Stimulated activated CD8-positive, alpha-beta memory T cell treated with anti-CD3 and anti-CD28 coated beads, Interleukin-15, amount 100 ng/mL, for 1 hour (primary cell): ENCODE results near the gene SLPI.
A peak's percentile ranks its signal among the peaks of the same experiment; 100 is the strongest.

Experiments used
- DNase-seq: peaks from one replicate; pipeline ENCODE4 v3.0.0-alpha.2; 2020; ENCODE audit warnings: low read depth

The SLPI gene, protein sequence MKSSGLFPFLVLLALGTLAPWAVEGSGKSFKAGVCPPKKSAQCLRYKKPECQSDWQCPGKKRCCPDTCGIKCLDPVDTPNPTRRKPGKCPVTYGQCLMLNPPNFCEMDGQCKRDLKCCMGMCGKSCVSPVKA

DNA sequence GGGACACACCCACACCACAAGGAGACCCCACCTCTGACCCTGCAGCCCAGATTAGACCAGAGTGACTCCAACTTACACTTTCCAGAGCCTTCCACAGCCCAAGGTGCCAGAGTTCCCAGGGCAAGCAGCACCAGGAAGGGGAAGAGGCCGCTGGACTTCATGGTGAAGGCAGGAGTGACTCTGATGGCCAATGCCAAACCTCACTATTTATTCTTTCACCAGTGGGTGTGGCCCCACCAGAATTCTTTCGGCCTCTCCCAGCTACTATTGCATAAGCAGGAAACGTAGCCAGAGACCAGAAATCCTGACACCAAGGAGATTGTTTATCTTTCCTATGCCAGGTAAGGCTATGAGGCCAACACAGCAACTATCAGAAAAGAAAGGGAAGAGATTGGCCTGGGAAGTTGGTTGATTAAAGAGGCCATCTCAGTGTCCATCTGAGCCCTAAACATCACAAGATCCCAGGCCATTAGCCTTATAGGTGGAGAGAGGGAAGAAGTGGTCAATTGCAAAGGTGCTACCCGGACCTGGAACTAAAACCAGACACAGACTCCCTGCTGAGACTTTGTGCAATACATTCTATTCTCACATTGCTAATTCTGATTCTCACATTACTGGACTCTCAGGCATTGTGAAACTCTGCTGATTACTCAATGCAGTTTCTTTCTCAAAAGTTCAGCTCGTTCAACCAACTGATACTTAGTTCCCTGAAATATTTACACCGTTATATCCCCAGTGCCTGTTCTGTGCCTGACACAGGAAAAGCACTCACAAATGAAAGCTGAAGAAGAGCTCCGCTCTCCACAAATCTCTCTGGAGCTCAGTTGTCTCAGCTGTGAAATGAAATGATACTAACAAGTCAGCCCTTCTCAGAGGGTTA is at the start of gene SLPI:
Gene SLPI, minus strand, starts transcription at position 182 of the 880 bp plus-strand sequence. Its CDS starts 21 bp downstream, at position 161.
- DNase-seq, result no peak

DNA sequence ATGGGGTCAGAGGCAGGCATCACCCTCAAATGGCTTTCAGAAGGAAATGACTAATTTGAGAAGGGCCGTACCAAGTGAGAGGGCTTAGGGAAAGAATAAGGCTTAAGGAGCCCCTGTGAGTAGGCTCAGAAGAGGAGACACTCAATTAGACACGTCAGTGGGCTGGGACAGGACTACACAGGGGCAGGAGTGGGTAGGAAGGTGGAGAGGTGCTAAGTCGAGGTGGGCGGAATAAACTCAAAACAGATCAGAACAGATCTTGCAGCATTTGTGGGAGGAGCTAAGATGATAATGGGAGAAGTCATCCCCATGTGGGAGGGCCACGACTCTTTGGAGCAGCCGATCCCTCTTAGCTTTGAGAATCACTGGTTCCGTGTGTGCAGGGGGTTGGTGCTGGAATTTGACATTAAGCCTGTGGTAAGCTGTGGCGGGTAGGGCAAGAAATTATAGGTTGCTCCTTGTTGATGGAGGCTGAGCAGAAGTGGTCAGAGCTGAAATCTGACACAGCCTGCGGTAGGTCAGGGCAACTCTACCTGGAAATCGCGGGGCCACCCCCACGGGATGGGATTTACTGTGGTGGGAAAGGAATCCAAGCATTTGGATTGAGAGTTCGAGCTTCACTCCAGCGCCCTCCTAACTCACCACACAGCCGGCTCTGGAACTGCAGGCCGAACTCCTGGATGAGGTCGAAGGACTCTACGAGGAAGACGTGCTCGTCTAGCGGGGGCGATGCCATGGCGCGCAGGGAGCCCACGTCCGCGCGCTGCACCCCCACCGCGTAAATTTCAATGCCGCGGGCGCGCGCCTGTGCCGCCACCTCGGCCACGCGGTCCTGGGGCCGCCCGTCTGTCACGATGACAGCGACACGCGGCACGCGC is 49.5 kb upstream of the SLPI start:
- no peak for DNase-seq

DNA sequence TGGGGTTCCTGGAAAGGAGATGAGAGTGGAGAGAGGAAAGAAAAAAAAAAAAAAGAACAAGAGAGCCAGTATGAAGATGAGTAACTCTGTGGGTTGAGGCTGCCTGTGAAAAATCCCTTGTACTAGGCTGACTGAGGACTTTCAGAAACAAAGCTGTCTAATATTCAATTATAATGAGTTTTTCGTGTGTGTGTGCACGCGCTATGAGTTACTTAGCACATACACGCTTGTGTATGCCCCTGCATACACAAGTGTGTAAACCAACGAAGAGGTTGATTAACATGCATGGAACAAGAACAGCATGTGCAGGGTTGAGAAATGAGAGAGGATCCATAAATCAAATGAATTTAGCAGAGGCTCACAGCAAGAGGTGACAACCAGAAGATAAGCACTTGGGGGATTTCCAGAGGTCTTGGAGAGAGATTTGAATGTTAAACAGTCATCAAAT is 47.5 kb upstream of the SLPI start:
- DNase-seq, result no peak

DNA sequence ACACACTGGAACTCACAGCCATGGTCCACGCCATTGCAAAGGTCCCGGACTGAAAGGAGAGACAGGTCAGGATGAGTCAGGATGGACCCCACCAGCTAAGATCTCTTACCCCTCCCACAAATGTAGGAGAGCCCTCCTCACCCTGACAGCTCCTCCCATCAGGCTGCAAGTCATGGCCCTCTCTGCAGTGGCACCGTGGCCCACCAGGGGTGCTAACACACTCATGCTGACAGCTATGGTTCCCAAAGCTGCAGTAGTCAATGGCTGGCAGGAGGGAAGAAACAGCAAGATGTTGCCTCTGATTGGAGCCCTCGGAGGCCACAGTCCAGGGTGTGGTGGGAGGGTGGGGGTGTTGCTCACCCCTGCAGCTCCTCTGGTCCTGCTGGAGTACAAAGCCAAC is 46.6 kb upstream of the SLPI start:
- DNase-seq, result no peak

DNA sequence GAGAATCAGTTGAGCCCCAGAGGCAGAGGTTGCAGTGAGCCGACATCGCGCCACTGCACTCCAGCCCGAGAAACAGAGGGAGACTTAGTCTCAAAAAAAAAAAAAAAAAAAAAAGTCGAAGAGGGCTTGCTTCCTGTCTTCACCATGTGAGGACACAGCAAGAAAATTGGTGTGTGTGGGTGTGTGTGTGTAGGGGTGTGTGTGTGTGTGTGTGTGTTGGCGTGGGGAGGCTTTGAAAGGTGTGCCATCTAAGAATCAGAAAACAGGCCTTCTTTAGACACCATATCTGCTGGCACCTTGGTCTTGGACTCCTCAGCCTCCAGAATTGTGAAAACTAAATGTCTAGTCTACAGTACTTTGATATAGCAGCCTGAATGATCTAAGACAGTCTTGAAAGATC is 45.4 kb upstream of the SLPI start:
- no peak for DNase-seq

DNA sequence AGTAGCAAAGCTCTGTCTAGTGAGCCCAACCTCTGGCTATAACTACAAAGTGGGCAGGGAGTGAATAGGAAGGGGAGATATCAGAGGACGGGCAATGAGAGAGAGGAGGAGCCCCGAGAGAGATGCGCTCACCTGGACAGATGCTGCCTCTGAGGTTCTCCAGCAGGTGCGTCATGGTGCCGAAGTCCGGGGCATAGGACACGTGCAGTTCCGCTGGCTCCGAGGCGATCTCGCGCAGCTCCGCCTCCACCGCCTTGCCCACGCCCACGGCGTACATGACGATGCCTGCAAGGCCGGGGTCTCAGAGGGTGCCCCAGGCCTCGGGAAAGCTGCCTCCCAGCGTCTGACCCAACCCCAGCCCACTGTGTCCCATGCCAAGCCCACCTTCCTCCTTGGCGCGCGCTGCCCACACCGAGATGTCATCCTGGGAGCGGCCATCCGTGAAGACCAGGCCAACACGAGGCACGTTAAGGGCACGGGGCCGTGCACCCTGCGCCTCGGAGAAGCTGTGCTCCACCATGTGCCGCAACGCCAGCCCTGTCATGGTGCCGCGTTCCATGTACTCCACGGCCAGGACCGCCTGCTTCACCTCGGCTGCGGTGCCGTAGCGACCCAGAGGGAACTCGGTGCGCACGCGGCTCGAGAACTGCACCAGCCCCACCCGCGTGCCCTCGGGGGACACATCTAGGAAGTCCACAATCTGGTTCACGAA is 43.6 kb upstream of the SLPI start:
- no peak for DNase-seq

DNA sequence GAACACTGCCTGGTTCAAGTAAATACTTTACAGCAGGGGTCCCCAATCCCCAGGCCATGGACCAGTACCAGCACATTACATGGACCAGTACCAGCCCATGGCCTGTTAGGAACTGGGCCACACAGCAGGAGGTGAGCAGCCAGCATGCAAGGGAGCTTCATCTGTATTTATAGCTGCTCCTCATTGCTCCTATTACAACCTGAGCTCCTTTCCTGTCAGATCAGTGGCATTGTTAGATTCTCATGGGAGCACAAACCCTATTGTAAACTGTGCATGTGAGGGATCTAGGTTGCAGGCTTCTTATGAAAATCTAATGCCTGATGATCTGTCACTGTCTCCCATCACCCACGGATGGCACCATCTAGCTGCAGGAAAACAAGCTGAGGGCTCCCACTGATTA is 40.3 kb upstream of the SLPI start:
- no peak for DNase-seq

DNA sequence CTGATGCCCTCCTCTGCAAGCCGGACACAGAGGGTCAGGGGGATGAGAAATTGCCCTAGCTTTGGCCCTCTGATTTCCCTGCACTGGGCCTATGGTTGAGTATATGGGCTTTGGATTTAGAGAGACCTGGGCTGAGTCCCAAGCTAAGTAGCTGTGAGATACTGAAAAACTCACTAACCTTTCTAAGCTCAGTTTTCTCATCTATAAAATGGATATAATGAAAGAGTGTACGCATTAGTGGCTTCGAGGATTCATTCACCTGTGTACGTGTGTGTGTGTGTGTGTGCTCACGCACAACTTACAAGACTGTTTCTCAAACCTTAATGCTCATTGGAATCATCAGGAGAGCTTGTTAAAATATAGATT is 39.6 kb upstream of the SLPI start:
- DNase-seq, result no peak

DNA sequence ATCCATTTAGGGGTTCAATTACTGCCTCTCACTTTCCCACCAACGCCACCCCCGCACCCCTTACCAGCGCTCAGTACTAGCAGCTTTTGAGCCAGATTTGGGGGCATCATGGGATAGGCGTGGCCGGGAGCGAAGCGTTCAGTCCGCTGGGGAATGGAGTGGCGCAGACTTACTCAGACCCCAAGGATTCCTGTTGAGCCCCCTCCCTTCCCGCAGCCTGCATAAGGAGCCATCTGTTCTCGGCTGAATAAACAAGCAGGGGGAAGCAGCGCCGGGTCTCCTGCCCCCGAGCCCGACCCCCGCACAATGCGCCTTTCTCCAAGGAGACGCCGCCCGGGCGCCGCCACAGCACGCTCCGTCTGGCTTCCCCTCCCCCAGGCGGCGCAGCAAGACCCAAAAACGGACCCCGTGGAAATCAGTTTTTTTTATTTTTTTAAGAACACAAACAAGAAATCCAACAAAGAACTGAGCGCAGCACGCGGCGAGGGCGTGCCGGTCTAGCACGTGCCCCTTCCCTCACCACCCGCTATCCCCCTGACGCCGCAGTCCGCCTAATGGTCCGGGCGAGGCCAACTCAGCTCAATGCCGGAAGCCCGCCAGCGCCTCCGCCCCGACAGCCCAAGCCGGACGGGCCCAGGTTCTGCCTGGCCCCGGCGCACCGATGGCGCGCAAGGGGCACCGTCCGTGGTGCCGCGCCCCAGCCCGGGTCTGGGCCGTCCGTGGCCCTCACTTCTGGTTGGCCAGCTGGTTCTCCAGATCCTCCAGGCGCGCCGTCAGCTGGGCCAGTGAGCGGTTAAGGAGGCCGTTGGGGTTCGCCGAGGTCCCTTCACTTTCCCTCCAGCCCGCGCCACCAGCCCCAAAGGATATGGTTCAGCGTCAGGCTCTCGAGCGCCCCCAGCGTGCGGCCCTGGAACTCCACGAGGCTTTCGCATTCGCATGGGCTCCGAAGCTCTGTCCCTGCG is 39.0 kb upstream of the SLPI start:
- peak; percentile 70 for DNase-seq

DNA sequence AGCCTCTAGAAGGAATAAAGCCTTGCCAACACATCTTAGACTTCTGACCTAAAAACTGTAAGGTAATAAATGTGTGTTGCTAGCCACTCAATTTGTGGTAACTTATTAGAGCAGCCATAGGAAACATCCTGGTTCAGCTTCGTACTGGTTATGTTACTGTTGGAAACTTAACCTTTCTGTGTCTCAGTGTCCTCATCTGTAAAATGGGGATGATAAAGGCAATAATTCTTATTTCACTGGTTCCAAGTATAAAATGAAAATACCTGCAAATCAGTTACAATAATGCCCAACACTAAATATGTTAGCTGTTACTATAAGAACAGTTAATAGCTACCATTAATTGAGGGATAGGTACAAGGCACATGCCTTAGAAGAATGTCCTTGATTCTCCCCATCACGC is 38.0 kb upstream of the SLPI start:
- no peak for DNase-seq

DNA sequence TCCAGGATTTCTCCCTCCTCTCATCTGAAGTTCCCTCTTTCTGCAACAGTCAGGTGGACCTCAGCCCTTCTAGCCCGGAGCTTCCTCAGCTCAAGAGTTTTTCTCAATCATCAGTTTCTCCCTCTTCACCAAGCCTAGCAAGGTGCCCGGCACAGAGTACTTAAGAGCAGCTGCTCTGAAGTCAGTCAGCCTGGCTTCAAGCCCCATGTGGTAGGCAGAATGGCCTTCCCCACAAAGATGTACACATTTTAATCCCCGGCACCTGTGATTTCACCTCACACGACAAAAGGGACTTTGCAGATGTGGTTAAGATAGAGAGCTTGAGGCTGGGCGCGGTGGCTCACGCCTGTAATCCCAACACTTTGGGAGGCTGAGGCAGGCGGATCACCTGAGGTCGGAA is 37.2 kb upstream of the SLPI start:
- DNase-seq, result no peak

DNA sequence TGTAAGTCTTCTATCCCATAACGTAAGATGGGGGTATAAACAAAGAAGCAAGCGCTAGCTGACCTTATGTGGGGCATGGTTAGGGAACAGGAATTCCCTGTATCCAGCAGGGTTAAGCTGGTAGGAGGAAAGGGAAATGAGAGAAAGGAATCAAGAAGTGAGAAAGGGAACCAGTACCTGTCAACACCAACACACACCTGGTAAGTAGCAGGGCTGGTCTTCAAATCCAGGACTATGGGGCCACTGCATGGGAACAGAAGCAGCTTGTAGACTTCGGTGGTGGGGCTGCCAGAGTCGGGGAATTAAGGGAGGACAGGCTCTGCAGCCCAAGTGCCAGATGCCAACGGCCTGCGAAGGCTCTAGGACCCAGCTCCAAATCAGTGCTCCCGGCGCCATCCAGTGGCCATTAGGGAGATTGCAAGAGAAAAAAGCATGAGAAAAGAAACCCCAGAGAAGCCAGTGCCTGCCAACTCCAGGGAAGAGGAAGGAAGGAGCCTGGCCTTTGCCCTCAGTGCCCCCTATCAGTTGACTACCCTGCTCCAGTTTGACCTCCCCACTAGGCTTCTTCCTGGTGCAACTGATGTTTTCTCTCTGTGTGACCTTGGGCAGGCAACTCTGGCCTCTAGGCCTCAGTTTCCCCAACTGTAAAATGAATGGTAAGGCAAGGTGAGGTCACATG is 36.5 kb upstream of the SLPI start:
- DNase-seq, result peak; percentile 33

DNA sequence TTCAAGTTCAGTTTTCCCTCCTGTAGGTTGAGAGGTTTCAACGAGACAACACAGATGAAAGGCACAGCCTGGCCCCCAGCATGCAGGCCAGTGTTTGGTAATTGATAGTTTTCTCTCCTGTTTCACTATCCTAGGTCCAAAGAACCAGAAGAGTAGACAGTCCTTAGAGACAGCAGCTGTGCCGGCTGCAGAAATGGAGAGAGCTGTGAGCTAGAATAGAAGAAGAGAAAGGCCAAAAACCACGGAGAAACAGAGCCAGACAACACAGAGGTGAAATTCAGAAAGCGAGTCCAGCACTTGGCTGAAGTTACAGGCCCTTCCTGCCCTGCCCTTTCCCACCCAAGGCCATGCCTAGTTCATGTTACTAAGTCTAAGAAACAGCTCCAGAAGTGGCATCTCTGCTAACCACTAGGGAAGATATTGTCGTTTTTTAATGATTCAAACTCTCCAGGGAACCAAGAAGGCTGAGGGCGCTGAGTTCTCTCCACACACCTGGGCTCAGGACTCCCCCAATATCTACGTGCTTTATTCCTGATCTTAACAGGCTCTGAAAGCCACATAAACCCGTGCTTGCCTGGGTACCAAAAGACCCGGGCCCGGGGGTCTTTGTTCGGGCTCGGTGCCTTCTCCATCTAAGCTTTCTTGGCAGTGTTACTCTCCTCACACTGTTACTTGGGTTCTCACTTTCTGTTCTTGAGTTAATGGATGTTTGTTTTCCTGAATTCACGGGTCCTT is 35.7 kb upstream of the SLPI start:
- DNase-seq, result no peak

DNA sequence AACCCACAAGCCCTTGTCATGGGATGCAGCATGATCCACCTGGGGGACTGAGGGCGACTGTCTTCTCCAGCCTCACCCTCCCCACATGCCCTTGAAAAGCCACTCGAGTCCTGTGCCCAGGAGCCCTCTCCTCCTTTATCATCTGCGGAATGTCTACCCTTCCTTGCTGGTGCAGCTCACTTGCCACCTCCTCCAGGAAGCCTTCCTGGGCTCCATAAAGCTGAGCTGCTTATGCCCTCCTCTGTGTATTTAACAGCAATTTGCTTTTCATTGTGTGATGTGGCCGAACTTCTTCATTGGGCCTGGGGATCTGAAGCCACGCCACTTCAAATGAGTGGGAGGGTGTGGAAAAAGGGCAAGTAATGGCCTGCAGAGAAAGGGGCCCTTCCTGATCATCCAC is 34.5 kb upstream of the SLPI start:
- no peak for DNase-seq

DNA sequence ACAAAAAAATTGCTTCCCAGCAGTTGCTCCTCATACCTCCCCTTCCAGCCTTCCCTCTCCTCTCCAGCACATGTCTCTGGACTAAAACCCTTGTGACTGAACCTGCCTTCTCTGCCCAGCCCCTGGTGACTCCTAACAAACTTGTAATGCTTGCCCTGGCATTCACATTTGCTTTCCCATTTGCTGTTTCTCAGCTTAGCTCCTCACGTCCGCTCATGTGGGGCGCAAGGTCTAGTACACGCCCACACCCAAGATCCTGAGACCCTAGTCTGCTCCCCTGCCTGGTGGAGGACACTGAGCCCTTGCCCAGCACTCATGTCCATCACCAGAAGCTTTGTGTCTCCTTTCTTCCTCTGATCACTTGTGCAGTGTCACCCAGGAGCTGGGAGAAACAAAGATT is 34.0 kb upstream of the SLPI start:
- no peak for DNase-seq

DNA sequence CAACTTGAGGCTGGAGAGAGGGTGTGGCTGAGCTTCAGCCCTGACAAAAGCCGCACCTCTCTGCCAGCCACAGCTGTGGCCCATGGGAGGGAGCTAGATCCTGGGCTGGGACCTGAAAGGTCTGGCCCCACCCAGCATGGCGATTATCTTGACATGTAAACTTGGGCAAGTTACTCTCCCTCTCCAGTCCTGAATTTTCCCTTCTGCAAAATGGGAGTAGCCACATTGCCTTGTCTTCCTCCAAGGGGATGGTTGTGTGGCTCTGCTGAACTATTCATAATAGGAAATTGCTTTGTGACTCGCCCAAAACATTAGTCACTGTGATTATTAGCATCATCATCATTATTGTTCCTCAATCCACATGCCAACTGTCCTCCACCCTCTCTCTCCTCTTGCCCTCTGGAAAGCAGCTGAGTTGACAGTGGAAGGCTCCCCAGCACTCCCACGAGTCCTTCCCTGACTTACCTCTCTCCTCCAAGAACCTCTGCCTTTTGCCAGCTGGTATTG is 29.2 kb upstream of the SLPI start:
- DNase-seq, result no peak

DNA sequence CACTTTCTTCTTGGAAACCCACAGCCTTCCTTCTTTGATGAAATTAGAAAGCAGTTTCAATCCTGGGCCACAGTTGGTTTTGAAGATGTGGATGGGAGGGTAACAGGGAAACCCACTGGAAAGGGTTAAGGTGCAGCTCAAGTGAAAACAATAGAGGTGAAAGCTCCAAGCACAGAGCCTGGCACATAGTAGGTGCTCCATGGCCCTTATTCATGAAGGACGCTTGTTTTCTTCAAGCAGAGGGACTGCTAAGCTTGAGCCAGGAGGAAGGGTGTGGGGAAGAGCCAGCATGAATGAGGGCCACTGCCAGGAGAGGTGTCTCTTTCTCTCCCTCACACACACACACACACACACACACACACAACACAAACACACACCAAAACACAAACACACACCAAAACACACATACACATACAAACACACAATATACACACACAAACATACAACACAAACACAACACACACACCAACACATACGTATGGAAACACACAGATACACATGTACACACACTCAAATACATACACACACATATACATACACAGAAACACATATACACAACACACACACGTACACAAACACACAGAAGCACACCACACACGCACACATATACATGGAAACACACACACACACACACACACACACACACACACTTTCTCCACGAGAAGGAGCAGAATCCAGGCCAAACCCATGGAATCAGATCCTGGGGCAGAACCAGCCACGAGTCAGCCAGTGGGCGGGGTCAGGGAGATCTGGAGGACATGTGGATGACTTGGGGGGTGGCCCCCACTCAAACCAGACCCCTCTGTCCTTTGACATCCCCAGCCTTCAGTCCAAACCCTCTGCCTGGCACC is 28.6 kb upstream of the SLPI start:
- no peak for DNase-seq

DNA sequence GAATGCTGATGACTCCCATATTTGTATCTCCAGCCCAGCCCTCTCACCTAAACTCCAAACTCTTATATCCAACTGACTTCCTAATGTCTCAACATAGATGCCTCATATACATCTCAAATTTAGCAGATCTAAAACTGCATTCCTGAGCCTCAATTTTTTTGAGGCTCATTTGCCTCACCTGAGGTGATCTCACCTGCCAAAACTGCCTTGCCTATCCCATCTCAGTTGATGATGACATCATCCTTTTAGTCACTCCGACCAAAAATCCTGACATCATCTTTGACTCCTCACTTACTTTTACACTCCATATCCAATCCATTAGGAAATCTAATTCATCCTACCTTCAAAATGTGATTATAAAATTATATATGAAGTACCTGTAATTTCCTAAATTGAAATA is 25.6 kb upstream of the SLPI start:
- DNase-seq, result no peak

DNA sequence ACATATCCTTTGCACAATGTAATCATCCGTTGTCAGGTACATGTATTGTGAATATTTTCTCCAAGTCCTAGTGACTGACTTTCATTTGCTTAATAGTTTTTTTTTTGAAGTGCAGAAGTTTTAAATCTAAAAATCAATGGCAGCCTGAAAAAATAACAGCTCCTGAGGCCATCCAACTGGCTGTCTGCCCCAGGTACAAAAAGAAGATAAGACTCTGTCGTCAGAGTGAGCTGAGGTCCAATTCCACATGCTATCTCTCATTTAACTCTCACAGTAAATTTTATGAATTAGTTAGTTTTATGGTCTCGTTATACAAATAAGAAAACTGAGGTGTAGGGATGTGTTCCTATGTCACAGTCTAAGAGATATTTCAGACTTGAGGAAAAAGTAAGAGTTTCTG is 21.0 kb upstream of the SLPI start:
- no peak for DNase-seq
